Ovary (tissue), 3 donors: Measurements from ENCODE around the gene RXRG.
"Not testable (repeated sequence)": the region's sequence is repeated elsewhere in the genome, so short reads cannot be mapped to it uniquely, and the experiment has no call there.

Source experiments
- POLR2A ChIP-seq: fragments of 450-650 bp; IDR thresholded peaks from one replicate; pipeline ENCODE4 v1.6.1; 2017; ENCODE audit warnings: antibody characterized with exemption, mild to moderate bottlenecking, moderate library complexity
- TF ChIP-seq, protein P1 (sequence below), 3 donors: fragments of 450-650 bp in 2 of 3; fragments of 200-600 bp in 1 of 3; IDR thresholded peaks; one replicate each; pipeline versions ENCODE4 v1.5.1 to v1.8.0; 2016 to 2022; ENCODE audit warnings: antibody characterized with exemption in 3 of 3, mild to moderate bottlenecking in 1 of 3
- donor health status: DM: no; HTN: no; CAD: no.

- not testable (repeated sequence) for TF ChIP-seq POLR2A
- TF ChIP-seq, protein P1, sequence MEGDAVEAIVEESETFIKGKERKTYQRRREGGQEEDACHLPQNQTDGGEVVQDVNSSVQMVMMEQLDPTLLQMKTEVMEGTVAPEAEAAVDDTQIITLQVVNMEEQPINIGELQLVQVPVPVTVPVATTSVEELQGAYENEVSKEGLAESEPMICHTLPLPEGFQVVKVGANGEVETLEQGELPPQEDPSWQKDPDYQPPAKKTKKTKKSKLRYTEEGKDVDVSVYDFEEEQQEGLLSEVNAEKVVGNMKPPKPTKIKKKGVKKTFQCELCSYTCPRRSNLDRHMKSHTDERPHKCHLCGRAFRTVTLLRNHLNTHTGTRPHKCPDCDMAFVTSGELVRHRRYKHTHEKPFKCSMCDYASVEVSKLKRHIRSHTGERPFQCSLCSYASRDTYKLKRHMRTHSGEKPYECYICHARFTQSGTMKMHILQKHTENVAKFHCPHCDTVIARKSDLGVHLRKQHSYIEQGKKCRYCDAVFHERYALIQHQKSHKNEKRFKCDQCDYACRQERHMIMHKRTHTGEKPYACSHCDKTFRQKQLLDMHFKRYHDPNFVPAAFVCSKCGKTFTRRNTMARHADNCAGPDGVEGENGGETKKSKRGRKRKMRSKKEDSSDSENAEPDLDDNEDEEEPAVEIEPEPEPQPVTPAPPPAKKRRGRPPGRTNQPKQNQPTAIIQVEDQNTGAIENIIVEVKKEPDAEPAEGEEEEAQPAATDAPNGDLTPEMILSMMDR (IDR thresholded peaks at IDR 0.05), result not testable (repeated sequence)
Observed at GRCh38 chr1:165459683-165460082, 14.8 kb upstream of the RXRG start.
